DMS153 treated with DMSO at 0.1 percent for 48 hours (cell line): ENCODE results near the gene SMIM13.
A peak's percentile ranks its signal among the peaks of the same experiment; 100 is the strongest.

Experiments
- DNase-seq: peaks from one replicate; lab custom pipeline; 2025; ENCODE audit not compliant: unreplicated experiment; lab: John Stamatoyannopoulos, UW

The SMIM13 gene

GRCh38 chr6:11120271-11121005 lies 26.8 kb downstream of the SMIM13 start:
- peak; percentile 27 for DNase-seq

DNA sequence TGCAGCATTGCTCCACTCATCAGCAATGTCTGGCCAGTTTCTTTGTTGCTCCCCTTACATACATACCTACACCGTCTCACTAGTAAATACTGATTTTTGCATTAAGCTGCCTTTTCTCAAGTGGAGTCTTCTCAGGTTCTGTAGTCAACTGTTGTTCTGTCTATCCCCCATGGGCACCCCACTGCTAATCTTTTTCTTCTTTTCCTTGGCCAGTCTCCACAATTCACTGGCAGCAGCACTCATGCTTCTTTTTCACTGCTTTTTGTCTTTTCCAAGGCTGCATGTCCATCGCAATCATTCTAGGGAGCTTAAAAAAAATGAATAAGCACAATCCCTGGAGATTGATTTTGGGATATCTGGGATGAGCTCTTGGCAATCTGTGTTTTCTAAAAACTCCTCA lies 28.2 kb downstream of the SMIM13 start:
- no peak for DNase-seq

- DNase-seq = no peak
These were observed 28.7 kb downstream of the SMIM13 start for GRCh38 chr6:11122380-11122779.

GRCh38 chr6:11123978-11124377 lies 30.3 kb downstream of the SMIM13 start:
- no peak for DNase-seq

DNA sequence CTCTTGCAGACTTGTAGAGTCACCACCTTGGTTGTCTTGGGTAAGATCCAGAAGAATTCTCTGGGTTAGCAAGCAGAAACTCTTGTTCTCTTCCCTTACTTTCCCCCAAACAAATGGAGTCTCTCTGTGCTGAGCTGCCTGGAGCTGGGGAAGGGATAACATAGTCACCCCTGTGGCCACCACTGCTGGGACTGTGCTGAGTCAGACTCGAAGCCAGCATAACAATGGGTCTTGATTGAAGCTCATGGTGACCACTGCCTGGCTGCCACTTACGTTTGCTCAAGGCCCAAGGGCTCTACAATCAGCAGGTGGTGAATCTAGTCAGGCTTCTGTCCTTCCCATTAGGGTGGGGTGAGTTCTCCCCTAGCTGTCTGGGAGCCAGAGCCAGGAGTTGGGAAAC lies 33.2 kb downstream of the SMIM13 start:
- DNase-seq = no peak

GRCh38 chr6:11128608-11129007 lies 35.0 kb downstream of the SMIM13 start:
- DNase-seq = no peak

DNA sequence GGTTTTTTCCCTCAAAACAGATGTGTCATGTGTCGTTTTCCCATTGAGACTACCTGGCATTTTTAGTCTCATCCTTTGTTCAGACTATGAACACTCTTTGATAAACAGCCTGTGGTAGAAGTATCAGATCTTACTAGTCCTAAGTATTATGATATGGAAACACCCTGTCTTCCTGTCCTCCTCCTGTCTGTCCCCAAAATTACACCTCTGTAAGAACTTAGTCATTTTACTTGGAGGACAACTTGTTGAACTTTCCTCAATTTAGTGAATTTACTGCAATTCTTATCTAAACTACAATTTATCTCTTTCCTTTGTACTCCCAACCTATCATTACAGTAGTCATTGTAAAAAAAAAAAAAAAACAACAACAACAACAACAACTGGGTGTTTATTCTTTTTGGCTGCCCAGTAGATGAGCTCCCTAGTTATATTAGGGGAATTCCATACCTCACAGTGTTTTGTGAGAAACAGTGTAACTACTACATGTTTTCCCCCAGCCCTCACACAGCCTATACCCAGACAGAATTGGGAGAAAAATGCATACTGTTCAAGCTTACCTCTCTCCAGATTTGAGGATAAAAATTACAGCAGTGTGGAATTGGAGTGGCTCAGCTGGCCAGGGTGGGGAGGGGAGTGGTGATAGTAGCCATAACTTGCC lies 36.4 kb downstream of the SMIM13 start:
- no peak for DNase-seq

- no peak for DNase-seq
These were observed 37.0 kb downstream of the SMIM13 start for GRCh38 chr6:11130605-11131004.

GRCh38 chr6:11132194-11132888 lies 38.7 kb downstream of the SMIM13 start:
- DNase-seq = no peak

DNA sequence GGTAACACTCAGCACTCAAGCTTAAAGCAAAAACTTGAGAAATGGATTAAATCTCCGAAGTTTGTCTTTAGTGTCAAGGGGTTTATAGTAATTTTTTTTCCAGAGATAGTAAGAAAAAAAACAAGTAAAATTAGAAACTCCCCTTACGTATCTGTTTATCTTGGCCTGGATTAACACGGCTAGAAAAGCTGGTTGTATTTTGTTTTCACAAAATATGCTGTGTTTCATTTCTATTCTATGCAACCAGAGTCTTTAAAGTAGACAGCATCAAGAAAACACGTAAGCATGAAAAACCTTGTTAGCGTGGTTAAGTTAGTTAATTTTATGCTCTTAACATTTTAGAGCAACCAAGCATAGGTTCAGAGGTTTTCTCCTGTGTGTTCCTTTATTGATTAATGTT lies 39.6 kb downstream of the SMIM13 start:
- DNase-seq = no peak

DNA sequence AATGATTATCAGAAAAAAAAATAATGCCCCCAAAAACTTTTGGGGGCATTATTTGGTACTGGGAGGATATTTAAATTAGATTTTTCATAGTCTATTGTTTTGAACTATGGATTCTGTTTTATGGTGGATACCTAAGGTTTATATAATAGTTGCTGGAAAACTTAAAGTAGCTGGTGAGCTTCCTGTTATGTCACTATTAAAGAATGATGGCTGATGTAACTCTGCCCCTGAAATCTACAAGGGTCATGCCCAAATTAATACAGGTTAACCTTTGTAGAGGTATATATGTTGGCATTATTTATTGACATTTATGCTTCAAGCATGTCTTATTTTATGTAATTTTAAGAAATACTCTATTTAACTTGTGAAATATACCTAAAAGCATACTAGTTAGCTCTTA lies 43.2 kb downstream of the SMIM13 start:
- DNase-seq = no peak

GRCh38 chr6:11139051-11139960 lies 45.7 kb downstream of the SMIM13 start:
- DNase-seq = no peak

GRCh38 chr6:11140056-11140455 lies 46.4 kb downstream of the SMIM13 start:
- no peak for DNase-seq

DNA sequence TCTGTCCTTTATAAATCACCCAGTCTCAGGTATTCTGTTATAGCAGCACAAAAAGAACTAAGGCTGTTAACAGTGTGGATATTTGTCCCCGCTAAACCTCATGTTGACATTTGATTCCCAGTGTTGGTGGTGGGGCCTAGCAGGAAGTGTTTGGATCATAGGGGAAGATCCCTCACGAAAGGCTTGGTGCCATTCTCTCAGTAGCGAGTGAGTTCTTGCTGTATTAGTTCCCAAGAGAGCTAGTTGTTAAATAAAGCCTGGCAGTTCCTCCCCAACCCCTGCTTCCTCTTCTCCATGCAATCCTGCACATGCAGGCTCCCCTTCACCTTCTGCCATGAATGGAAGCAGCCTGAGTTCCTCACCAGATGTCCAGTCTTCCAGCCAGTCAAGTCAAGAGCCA lies 47.7 kb downstream of the SMIM13 start:
- DNase-seq = no peak

GRCh38 chr6:11142296-11143027 lies 48.8 kb downstream of the SMIM13 start:
- DNase-seq = no peak

GRCh38 chr6:11143394-11144371 lies 50.0 kb downstream of the SMIM13 start:
- DNase-seq = no peak

DNA sequence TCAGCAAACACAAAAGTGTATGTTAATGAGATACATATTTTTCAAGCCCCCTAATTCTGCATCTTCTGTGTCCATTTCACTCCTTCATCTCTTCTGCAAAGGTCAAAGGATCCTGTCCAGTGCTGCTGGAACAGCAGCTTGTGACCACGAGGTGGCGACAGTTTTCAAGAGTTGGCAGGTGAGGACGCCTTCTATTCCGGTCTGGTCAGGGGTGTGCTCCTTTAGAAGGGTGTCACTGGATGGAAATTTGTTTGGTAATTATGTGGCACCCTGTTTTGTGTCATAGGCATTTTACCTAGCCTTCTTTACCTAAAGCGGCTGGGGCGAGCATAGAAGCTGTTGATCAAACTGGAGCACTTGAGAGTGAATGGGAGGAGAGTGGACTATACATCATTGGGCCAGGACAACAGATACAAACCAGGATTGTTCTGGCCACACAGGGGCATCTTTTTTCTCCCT lies 50.8 kb downstream of the SMIM13 start:
- DNase-seq = peak; percentile 6

DNA sequence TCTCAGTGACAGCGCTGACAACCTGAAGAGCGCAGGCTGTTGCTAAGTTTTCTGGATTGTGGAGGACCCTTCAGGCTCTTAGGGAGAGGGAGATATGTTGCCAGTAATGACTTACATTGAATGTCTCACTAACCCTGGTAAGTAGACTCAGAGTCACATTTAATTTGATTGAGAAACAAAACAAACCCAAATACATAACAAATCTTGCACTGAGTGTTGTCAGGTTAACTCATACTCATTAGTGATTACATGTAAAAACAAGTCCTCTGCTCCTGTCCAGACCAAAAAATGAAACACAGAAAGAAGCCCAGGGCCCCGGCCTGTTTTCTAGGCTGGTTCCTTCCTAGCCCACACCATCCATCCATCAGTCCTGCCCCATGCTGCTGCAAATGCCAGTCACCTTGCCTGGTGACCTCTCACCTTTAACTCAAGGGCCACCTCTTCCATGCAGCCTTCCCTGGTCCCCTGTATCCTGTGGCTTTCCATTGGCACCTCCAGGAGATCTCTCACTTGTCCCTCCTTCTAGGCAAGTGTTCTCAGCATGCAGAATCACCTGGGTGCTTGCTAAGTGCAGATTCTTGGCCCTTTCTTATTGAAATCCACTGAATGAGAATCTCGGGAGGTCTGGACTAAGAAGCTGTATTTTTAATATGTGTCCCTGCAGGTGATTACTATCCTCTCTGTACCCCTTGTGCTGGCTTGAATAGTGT lies 52.6 kb downstream of the SMIM13 start:
- no peak for DNase-seq

DNA sequence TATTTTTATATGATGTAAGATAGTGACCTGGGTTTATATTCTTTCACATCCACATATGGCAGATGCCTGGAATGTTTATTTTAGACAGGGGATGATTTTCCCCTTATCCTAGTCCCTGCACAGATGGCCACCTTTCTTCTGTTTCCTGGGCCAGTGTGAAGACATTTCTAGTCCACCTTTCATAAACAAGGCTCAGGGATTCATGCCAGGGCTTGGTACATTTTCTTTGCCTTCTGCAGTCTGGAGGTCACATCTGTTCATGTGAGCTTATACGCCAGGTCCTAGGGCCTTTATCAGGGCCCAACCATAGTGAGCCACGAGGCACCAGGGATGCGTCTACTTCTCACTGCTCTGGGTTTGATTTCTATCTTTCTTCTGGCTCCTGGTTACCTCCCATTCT lies 55.9 kb downstream of the SMIM13 start:
- DNase-seq = no peak
